Right lobe of liver (tissue), 4 donors: ENCODE results near the gene ADPRHL1.

Experiments used
- POLR2A ChIP-seq: fragments of 450-650 bp; IDR thresholded peaks from one replicate; pipeline ENCODE4 v1.6.1; 2017; ENCODE audit warnings: antibody characterized with exemption, mild to moderate bottlenecking
- TF ChIP-seq, protein P1 (sequence below), 4 donors: fragments of 200-600 bp in 3 of 4; fragments of 450-650 bp in 1 of 4; IDR thresholded peaks; one replicate each; pipeline versions ENCODE4 v1.5.1 to v1.8.0; 2016 to 2022; ENCODE audit warnings: antibody characterized with exemption in 4 of 4, mild to moderate bottlenecking in 2 of 4
- donor health status: DM: no; HTN: no; CAD: no.
- donor health status: DM: no; HTN: no; CAD: no.
- donor health status: DM: no; HTN: yes; CAD: no.

DNA sequence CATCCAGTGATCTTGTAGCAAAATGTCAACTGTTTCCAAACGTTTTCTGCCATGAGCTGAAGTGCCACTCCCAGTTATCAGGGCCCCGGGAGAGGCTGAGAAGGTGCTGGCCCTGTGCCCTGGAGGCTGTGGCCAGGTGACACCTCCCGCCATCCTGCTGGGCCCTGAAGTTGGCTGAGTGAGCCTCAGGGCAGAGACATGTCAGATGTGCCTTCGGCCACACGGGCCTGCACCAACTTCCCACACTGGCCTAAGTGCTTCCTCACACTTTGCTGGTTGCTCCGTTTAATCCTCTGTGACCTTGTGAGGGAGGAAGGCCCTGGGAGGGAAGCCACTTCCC, 4.8 kb downstream of the ADPRHL1 start:
- TF ChIP-seq, protein P1, sequence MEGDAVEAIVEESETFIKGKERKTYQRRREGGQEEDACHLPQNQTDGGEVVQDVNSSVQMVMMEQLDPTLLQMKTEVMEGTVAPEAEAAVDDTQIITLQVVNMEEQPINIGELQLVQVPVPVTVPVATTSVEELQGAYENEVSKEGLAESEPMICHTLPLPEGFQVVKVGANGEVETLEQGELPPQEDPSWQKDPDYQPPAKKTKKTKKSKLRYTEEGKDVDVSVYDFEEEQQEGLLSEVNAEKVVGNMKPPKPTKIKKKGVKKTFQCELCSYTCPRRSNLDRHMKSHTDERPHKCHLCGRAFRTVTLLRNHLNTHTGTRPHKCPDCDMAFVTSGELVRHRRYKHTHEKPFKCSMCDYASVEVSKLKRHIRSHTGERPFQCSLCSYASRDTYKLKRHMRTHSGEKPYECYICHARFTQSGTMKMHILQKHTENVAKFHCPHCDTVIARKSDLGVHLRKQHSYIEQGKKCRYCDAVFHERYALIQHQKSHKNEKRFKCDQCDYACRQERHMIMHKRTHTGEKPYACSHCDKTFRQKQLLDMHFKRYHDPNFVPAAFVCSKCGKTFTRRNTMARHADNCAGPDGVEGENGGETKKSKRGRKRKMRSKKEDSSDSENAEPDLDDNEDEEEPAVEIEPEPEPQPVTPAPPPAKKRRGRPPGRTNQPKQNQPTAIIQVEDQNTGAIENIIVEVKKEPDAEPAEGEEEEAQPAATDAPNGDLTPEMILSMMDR (IDR thresholded peaks at IDR 0.05) = no peak
- no peak for TF ChIP-seq POLR2A
